ENCODE data around the gene CD40.

The CD40 gene

DNA sequence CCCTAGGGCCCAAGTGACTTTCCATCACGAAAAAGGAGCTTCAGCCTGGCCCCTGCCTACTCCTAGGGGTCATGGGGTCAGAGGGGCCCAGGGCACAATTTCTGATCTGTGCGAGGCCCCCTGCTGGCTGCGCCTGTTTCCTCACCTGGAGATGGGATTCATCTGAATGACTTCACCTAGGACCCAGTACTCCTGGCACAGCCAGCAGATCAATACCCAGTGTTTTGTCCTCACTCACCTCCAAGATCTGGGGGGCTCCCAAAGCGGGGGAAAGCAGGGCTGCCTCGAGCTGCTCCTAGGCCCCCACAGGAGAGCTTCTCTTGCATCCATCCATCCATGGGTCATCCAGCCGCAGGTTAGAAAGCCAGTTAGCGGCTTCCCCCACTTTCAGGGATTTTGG, 33.8 kb downstream of the CD40 start:
- DNase-seq, result no peak

DNA sequence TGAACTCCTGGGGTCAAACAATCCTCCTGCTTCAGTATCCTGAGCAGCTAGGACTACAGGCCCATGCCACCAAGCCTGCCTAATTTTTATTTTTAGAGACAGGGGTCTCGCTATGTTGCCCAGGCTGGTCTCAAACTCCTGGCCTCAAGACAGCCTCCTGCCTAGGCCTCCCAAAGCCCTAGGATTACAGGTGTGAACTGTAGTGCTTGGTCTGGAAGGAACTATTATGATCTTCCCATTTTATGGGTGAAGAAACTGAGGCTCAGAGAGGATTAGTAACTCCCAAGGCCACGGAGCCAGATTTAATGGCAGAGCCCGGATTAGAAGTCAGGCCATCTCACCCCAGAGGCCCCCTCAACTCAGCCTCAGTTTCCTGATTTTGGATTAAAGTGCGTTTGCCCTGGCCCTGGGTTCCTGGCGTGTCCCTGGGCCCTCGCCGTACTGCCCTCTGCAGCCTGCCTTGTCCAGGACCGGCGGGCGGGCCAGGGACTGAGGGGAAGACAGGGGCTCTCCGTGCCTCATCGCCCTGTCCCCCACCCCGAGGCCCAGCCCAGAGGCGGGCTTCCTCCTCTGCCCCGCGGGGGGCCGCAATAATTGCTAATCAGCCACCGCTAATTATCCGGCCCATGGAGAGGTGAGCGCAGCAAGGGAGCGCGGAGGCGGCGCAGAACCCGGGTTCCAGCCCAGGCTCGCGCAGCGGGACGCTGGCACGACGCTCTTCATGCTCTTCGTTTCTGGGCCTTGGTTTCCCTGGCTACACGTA, 34.9 kb downstream of the CD40 start:
- DNase-seq, result no peak

DNA sequence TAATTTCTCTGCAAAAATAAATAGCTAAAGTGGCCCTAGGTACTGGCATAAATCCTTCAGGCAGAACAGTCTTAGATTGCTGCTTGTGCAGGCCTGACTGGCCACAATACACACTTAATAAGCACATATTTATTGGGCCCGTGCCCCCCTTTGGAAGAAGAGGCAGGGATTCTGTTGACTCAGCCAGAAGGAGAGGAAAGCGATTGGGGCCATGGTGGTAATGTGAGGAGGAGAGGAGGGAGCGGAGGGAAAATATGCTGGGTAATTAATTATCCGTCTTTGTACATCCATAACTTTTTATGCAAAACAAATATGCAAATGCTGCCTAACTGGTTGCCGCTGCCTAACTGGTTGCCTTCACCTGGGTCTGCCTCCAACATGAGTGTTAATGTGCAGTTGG, 36.2 kb downstream of the CD40 start:
- no peak for DNase-seq

DNA sequence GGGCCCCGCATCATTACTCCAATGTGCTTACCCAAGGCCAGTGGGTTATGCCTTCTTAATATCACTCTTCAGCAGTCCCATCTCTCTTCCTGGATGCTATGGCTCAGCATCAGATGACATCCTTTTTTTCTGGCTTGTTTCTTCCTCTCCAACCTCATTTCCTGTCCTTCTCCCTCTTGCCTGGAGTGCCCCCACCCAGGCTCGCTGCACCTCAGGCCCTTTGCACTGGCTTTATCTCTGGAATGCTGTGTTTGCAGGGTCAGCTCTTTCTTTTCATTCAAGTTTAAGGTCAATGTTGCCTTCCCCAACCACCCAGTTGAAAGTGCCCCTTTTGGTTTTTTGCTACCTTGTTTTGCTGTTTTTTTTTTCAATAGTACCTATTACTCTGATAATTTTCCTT, 36.7 kb downstream of the CD40 start:
- DNase-seq, result no peak

DNA sequence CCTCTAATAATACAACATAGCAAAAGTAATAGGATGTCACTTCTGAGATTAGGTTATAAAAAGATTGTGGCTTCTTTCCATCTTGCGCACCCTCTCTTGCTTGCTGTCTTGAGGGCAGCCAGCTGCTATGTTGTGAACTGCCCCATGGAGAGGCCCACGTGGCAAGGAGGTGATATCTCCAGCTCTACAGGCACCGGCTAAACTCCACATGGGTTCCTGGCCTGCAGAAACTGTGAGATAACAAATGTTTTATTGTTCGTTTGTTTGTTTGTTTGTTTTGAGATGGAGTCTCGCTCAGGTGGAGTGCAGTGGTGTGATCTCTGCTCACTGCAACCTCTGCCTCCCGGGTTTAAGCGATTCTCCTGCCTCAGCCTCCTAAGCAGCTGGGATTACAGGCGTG, 38.0 kb downstream of the CD40 start:
- DNase-seq, result no peak

DNA sequence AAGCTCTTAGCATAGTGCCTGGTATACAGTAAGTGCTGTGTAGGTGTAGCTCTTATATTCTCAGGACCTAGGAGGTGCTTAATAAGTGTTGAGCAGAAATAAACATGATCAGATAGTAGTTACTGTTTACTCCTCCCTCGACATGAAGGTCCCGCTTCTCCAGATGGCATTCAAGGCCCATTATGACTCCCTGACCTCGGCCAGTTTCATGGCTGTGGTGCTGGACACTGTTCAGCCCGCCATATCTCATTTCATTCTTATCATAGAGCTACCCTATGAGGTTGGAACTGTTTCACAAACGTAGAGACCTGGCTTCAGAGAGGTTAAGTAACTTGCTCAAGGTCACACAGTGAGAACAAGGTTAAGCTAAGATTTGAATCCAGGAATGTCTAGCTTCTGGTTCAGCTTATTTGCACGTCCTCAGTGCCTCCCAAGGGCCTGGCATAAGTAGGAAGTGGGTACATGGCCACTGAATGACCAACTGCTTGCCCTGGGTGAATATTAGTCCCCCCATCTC, 39.0 kb downstream of the CD40 start:
- DNase-seq, result no peak

DNA sequence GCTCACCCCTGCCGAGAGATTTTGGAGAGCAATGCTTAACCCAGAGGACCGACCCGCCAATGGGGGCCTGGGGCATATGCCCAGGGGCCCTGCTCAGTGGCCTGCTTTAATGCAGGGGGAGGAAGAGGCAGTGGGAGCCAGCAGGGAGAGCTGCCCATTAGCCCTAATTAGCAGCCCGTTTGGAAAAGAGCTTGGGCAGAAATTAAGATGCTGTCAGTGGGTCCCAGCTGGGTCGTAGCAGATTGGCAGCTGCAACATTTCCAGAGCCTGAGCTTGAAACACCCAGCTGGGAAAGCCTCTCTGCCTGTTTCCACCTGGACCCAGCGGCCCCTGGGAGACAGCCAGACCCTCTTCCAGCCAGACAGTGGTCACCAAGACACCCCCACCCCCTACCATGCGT, 39.5 kb downstream of the CD40 start:
- peak; percentile 82 for DNase-seq

DNA sequence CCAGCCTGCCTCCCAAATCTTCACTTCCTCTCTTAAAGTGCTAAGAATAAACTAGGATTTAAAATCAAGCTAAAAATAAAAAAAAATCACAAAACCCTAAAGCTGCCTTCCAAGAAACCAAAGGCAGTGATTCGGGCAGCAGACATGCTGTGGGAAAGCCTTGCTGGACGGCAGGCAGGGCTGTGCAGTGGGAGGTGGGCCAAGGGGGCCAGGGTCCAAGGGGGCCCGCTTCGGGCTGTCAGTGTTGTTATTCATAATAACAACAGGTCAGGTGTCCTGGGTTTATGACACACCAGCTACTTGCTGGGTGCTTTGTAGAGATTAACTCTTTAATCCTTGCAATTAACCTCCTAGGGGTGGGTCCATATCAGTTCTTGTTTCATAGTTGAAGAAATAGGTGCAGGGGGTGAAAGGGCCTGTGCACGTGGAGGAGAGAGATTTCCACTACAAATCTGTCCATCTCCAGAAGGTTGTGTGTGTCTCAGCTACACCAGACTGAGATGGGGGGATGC, 40.4 kb downstream of the CD40 start:
- peak; percentile 74 for DNase-seq

DNA sequence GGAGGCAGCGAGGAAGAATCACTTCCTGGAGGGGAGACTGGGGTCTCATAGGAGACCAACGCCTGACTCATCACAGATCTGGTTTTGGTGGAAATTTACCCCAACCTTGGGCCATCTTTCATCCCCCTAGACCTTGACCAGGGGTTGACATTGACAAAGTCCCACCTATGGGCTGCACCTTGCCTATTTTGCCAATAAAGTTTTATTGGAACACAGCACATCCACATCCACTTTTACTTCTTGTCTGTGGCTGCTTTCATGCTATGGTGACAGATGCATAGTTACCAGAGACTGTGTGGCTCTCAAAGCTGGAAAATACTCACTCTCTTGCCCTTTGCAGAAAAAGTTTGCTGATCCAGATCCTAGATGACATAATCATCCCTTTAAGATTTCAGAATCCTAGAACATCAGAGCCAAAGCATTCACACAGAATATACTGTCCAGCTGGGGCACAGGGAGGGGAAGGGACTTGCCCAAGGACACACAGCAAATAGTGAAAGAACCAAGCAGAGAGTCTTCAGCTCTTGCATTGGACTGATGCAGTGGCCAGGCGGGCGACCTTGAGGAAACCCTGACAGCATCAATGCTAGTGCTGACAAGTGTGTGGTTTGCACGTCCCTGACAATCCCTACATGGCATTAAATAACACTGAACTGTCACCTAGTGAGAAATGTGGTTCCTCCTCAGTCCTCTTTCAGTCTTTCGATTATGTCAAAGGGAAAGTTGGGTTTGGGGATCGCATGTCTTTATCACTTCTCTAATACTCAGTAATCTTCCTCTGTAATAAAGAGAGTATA, 41.2 kb downstream of the CD40 start:
- no peak for DNase-seq

DNA sequence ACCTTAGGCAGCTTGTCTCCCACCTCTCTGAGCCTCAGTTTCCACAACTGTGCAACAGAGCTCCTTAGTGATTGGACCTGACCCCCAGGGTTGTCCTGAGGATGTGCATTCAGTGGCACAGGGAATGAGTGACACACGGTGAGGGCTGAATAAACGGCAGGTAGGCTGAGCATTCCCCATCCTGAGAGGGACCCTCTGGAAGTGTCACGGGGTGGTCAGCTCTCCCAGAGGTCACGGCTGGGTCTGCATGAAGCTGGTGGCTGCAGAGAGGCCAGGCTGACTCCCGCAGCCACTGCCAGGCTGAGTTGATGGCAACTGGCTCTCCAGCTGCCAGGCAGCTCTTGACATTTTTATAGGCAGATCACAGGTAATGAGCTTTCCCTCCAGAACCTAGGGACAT, 42.5 kb downstream of the CD40 start:
- peak; percentile 25 for DNase-seq

DNA sequence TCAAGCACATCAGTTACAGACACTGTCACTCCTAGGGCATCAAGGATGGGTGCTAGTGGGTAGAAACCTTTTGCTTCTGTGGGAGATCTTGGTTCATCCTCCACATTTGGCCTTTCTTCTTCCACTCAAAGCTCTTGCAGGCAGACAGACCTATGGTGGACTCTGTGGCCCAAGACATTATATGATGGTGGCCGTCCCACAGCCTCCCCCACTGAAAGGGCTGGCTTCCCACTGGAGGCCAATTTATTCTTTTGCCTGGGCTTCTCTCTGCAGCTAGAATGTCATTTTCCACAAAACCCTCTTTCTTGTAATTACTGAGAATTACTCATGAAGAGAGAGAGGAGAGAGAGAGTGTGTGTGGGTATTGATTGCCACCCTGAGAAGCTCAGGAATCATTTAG, 43.8 kb downstream of the CD40 start:
- DNase-seq, result no peak

DNA sequence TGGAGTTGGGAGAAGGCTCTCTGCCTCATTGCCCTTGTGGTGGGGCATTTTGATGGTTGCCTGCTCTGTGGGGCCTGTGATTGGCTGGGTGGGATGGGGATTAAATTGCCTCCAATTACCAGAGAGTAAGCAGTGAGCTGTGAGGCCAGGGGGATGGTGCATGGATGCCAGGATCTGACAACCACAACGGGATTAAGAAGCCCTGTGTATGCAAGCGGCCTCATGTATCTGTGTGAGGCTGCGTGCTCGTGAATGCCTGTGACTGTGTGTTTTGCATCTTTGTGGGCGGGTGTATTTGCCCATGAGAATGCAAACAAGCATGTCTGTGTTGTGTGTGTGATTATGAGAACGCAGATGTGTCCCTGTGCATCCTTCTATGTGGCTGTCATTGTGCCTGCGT, 46.1 kb downstream of the CD40 start:
- no peak for DNase-seq

DNA sequence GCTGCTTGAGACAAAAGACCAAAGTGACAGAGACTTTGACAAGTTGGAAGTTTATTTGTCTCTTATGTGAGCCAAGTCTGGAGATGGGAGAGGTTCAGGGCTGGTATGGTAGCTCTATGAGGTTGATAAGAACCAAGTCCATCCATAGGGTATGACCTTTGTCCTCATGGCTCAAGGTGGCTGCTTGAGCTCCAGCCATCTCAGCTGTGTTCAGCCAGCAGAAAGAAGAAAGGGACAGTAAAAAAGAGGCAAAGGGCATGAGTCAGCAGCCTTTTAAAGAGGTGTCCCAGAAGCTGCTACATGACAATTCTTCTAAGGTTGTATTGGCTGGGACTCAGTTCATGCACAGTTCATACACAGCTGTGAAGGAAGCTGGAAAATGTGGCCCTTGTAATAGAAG, 49.0 kb downstream of the CD40 start:
- DNase-seq, result no peak

DNA sequence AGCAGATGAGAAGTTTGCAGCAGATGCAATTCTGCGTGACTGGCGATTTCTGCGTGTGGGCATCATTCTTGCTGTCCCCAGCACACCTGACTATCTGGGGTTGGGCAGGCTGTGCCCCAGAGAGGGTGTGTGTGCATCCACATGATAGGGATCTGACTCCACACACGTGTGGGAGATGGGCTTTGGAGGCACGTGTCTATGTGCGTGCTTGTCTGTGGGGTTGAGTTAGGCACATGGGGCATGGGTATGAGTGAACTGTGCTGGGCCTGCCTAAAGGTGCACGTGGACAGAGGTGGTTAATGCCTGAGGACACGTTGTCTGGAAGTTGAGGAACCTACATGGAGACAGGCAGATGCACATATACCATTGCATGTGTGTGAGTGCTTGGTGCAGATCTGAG, 50.3 kb downstream of the CD40 start:
- no peak for DNase-seq

DNA sequence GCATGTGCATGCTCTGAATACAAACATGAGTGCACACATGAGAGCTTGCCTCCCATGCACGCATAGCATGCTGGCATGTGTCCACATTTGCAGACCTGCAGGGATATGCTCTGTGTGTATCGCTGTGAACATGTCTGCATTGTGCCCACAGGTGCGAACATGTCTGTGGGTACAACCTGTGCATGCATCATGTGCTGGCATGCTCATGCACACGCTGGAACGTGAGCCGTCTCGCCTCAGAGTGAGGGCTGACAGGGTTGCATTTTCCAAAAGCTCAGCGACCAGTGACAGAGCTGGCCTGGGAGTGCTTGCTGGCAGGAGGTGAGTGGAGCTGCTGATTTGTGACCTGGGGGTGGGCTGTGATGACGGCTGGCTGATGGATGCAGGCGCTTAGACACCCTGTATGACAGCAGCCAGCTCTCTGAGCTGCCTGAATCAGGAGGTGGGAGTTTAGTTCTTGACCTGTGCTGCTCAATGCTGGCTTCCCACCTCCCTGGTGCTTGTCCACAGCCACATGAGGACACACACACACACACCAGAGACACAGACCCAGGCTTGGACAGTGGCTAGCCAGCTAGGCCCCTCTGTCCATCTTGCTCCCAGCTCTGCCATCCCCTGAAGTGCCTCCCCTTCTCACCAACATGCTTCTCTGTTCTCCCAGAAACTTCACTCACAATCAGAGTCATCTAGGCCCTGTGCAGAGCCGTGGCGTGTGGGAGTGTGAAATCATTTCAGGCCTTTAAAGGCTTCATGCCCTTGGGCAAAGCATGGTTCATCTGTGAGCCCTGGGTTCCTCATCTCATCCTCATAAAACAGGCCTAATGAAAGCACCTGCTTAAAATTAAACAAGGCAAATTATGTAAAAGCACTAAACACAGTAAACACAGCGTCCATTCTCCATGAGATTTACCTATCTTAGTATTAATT, 51.4 kb downstream of the CD40 start:
- no peak for DNase-seq

DNA sequence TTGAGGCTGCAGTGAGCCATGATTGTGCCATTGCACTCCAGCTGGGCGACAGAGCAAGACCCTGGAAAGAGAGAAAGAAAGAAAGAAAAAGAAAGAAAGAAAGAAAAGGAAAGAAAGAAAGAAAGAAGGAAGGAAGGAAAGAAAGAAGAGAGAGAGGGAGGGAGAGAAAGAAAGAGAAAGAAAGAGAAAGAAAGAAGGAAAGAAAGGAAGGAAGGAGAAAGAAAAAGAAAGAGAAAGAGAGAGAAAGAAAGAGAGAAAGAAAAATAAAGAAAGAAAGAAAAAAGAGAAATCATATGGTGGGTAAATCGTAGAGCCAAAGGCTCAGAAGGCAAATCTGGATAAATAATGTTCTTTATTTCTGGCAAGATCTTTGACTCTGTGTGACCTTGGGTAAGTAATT, 53.4 kb downstream of the CD40 start:
- DNase-seq, result no peak

DNA sequence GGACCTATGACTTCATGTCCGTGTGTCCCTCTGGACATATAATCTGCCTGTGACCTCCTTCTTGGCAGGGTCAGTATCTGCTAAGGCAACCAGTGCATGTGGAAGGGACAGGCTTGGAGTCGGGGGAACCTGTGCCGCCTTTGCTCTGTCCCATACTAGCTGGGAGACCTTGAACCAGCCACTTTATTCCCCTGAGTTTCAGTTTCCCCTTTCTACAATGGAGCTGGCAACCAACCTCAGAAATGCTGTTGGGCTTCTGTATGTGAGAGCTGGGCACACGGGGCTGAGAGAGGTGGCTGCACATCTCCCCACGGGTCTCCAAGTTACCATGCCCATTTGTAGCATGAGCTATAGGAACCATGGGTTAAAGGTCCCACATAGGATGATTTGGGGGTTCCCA, 53.8 kb downstream of the CD40 start:
- DNase-seq, result no peak

DNA sequence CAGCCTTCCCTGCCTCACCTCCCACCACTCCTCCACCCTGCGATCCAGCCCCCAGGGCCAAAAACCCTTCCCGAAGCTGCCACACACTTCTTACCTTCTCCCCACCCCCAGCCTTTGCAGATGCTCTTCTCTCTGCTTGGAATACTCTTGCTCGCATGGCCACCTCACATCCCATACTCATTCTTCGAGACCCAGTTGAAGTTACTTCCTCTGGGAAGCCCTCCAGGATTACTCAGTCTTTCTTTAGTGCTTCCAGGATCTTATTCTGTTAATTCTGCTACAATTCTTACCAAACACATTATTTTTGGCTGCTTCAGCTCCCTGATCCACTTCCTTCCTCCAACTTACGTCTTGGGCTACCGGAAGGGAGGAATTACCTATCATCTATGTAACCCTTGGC, 54.3 kb downstream of the CD40 start:
- no peak for DNase-seq

DNA sequence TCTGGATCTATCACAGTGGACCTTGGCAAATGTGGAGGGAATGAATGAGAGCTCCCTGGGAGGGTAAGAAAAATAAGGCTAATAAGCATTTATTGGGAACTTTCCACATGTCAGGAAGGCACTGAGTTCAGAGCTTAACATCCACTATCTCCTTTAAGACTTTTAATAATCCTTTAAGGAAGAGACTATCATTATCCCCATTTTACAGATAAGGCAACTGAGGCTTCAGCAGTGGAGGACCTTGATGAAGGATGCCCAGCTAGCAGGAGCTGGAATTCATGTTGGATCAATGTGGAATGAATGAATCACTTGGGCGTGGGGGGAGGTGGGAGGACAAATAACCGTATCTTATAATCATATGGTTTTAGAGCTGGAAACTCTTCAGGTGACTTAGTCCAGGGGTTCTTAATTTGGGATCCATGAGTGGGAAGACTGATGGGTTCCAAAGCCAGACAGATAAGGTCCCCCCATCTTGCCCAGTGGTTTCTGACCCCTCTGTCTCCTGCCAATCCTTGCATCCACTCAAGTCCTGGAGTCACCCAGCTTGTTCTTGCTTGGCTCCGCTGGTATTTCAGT, 54.9 kb downstream of the CD40 start:
- no peak for DNase-seq

DNA sequence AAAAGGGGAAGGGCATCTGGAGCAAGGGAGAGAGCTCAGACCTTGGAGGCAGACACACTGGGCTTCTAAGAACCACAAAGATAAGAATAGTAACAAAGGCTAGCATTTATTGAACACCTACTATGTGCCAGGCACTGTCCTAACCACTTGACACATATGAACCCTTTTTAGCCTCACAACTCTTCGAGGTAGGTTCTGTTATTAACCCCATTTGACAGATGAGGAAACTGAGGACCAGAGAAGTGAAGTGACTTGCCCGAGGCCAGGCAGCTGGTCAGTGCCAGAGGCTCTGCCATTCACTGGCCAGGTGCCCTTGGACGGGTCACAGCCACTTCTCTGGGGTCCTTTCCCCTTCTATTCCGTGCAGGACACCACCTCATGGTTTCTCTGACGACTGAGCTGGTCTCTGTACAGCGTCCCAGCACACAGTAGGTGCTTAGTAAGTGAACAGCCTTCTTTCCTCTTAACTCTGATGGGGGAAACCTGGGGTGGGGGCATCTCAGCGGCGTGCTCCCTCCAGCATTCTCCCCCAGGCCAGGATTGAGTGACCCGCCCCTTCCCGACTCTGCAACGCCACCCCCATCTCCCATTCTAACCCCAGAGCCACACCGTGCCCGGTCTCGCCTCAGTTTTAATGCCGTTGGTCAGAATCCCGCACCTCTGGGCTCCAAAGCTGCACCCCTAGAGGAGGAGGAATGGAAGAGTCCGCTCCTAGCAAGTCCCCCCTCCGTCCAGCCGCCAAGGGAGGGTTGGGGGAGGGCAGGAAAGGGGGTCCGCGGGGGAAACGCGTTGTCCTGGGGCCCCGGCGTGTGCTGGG, 55.7 kb downstream of the CD40 start:
- DNase-seq, result no peak

DNA sequence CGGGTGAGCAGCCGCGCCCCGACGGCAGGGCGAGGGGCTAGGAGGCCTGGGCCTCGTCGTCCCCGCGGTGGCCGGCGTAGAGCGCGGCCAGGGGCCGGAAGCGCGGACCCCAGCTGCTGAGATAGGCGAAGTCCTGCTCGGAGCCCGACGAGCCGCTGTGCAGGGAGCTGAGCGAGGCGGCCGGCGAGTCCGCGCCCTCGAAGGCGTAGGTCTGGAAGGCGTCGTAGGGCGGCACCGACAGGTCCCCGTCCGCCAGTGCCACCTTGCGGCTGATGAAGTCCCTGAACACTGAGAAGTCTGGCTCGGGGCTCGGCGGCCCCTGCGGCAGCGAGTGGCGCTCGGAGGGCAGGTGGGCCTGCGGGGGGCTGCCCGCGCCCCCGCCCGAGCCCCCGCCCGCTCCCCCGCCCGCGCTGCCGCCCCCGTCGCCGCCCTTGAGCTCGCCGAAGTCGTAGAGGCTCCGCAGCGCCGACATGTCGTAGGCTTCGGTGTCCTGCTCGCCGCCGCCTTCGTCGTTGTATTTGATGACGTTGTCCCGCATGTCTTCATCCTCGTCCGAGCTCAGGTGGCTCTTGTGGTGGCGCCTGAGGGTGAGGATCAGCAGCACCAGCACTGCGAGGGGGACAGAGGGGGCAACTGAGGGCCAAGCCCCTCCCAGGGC, 56.5 kb downstream of the CD40 start:
- DNase-seq, result no peak
